HUES64 (cell line): ENCODE measurements around the gene PGBD2. TPM values are rescaled to one million over a fixed set of nuclear protein-coding genes. Genes with fewer than 3 reads are reported as not detected.

Source experiments
- H3K27ac ChIP-seq: 2 replicates; pipeline ENCODE4 v1.7.0; 2013; ENCODE audit warnings: low read depth, low read length, inconsistent platforms
- H3K27me3 ChIP-seq: 2 replicates; pipeline ENCODE4 v1.6.1; 2013; ENCODE audit warnings: mild to moderate bottlenecking, low read length; ENCODE audit not compliant: insufficient read depth
- H3K36me3 ChIP-seq: 2 replicates; pipeline ENCODE4 v1.6.1; 2013; ENCODE audit warnings: mild to moderate bottlenecking, low read length; ENCODE audit not compliant: insufficient read depth
- H3K4me1 ChIP-seq: 2 replicates; pipeline ENCODE4 v1.6.1; 2013; ENCODE audit warnings: mild to moderate bottlenecking, low read length, moderate library complexity; ENCODE audit not compliant: insufficient read depth
- H3K4me3 ChIP-seq: 2 replicates; pipeline ENCODE4 v1.5.1; 2013; ENCODE audit warnings: mild to moderate bottlenecking, low read length, moderate library complexity
- H3K9ac ChIP-seq: 2 replicates; pipeline ENCODE4 v1.6.1; 2013; ENCODE audit warnings: mild to moderate bottlenecking, low read depth, low read length
- H3K9me3 ChIP-seq: 2 replicates; pipeline ENCODE4 v1.6.1; 2013; ENCODE audit warnings: low read depth, low read length; ENCODE audit not compliant: insufficient read depth
- WGBS: fragments of 150-250, 120-280 bp; methylation state at CpG from one replicate; pipeline ENCODE4 v1.1.7; 2013; ENCODE audit warnings: missing lambda C conversion rate; 5-methylcytosine and 5-hydroxymethylcytosine counted together
- polyA plus RNA-seq, 2 experiments: library from polyadenylated mRNA; stranded (reverse); fragments of 50-300 nt; gene quantifications; one replicate each; pipeline ENCODE4 v1.2.3, GENCODE V29; 2013

PGBD2 gene, protein sequence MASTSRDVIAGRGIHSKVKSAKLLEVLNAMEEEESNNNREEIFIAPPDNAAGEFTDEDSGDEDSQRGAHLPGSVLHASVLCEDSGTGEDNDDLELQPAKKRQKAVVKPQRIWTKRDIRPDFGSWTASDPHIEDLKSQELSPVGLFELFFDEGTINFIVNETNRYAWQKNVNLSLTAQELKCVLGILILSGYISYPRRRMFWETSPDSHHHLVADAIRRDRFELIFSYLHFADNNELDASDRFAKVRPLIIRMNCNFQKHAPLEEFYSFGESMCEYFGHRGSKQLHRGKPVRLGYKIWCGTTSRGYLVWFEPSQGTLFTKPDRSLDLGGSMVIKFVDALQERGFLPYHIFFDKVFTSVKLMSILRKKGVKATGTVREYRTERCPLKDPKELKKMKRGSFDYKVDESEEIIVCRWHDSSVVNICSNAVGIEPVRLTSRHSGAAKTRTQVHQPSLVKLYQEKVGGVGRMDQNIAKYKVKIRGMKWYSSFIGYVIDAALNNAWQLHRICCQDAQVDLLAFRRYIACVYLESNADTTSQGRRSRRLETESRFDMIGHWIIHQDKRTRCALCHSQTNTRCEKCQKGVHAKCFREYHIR
- 4.4 TPM for polyA plus RNA-seq (2013, experiment 1 of 2)
- 4.1 TPM for polyA plus RNA-seq (2013, experiment 2 of 2)

- peak within 1 kb of the TSS; percentile 97 for H3K4me3 ChIP-seq
- H3K9ac ChIP-seq = peak within 1 kb of the TSS; percentile 99
- under 1% methylated on average over 69 of the region's 80 CpGs for WGBS
- H3K4me1 ChIP-seq = peaks cover 19% of the 10 kb centered on the region
- peaks cover 9% of the 10 kb centered on the region; the same call in 1 of the 2 replicates for H3K36me3 ChIP-seq
- H3K27ac ChIP-seq = peak within 1 kb of the TSS; percentile 99
- H3K9me3 ChIP-seq = no peaks in the 10 kb centered on the region
- no peaks in the 10 kb centered on the region for H3K27me3 ChIP-seq
Measured at GRCh38 chr1:248906009-248906752, at the start of gene PGBD2. Gene PGBD2 (plus strand): TSS chr1:248906235. CDS start chr1:248913863, 7,628 bp downstream.

DNA sequence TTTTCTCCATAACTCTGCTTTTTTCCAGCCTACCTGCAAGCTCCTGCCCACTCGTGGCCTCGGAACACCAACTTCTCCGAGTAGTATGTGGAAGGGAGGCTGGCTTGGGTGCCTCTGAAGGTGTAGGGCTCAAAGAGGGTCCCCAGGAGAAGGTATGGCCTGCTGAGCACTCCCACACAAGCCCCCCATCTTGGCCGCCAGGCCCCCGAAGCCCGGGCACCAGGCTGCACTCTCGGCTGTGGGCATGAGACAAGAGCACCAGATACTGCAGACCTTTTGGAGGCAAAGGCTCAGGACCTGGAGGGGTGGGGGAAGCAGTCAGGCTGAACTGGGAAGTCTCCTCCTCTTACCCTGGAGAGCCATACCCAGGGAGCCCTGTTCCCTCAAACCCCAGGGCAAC lies 48.8 kb upstream of the PGBD2 start:
- peaks cover 45% of the 10 kb centered on the region for H3K36me3 ChIP-seq
- 94% methylated on average over 7 of the region's 7 CpGs for WGBS
- peak overlapping the region; percentile 84 for H3K9ac ChIP-seq
- H3K27ac ChIP-seq = no peak overlapping the region
- no peaks in the 10 kb centered on the region for H3K9me3 ChIP-seq
- peaks cover 14% of the 10 kb centered on the region for H3K27me3 ChIP-seq
- peaks cover 13% of the 10 kb centered on the region; the same call in 1 of the 2 replicates for H3K4me1 ChIP-seq
- H3K4me3 ChIP-seq = peak overlapping the region; percentile 86

GRCh38 chr1:248857749-248858095 lies 48.3 kb upstream of the PGBD2 start:
- peak overlapping the region; percentile 84 for H3K9ac ChIP-seq
- peaks cover 19% of the 10 kb centered on the region for H3K27me3 ChIP-seq
- peaks cover 13% of the 10 kb centered on the region; the same call in 1 of the 2 replicates for H3K4me1 ChIP-seq
- peaks cover 40% of the 10 kb centered on the region for H3K36me3 ChIP-seq
- H3K9me3 ChIP-seq = no peaks in the 10 kb centered on the region
- H3K27ac ChIP-seq = peak overlapping the region; percentile 11; the same call in 1 of the 2 replicates
- WGBS = 17% methylated on average over 4 of the region's 4 CpGs
- H3K4me3 ChIP-seq = peak overlapping the region; percentile 86

- Histone ChIP-seq H3K4me3 (peak overlapping the region; percentile 86), H3K36me3 (peaks cover 35% of the 10 kb centered on the region), H3K9ac (peak overlapping the region; percentile 84), H3K4me1 (peaks cover 13% of the 10 kb centered on the region; the same call in 1 of the 2 replicates), H3K27me3 (peaks cover 25% of the 10 kb centered on the region), H3K27ac (peak overlapping the region; percentile 81), H3K9me3 (no peaks in the 10 kb centered on the region)
- WGBS = 2% methylated on average over 45 of the region's 45 CpGs
Measured at GRCh38 chr1:248858096-248858890, 47.7 kb upstream of the PGBD2 start.

GRCh38 chr1:248858891-248859889 lies 46.8 kb upstream of the PGBD2 start, which contains the start of gene ZNF692:
Gene ZNF692 (minus strand): TSS chr1:248859085. CDS start chr1:248858309, 776 bp downstream.
- Histone ChIP-seq H3K36me3 (peaks cover 26% of the 10 kb centered on the region), H3K4me3 (peak within 1 kb of the TSS; percentile 86), H3K27ac (peak within 1 kb of the TSS; percentile 81), H3K27me3 (peaks cover 34% of the 10 kb centered on the region), H3K9ac (peak within 1 kb of the TSS; percentile 84), H3K4me1 (peaks cover 19% of the 10 kb centered on the region; the same call in 1 of the 2 replicates), H3K9me3 (no peaks in the 10 kb centered on the region)
- 9% methylated on average over 62 of the region's 62 CpGs for WGBS

DNA sequence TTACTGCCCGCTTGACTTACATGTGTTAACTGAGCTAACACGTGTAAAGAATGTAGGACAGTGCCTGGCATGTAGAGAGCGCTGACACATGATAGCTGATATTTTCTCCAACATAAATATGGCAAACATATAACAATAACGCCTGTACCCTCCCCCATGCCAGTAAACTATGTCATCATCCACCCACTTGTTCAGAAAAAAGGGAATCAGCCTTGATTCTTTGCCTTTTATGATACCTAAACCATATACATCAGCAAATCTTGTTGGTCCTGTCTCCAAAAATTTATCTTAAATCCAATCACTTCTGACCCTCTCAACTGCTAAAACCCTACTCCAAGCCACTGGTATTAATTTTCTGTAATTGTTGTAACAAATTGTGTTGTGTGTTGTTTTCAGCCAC lies 46.0 kb upstream of the PGBD2 start:
- Histone ChIP-seq H3K27ac (no peak overlapping the region), H3K9ac (no peak overlapping the region), H3K4me3 (peak overlapping the region; percentile 86; the same call in 1 of the 2 replicates), H3K4me1 (peaks cover 19% of the 10 kb centered on the region; the same call in 1 of the 2 replicates), H3K9me3 (no peaks in the 10 kb centered on the region), H3K27me3 (peaks cover 42% of the 10 kb centered on the region), H3K36me3 (peaks cover 17% of the 10 kb centered on the region; the same call in 1 of the 2 replicates)
- WGBS = 94% methylated on average over 4 of the region's 4 CpGs

DNA sequence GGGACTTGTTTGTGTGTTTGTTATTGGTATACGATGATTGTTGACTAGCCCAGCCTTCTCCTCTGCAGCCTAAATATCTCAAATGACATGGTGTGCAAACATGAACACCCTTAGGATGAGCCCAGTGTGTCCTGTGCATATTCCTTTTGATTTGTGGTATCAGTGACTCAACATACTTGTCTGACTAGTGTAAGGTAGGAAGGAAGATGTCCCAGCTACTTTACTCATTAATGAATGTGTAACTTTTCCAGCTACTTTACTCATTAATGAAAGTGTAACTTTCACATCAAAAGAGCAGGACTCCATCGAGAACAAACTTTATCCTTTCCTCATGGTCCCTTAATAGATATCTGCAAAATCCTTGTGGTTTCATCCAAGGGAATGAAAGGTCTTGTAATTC lies 44.4 kb upstream of the PGBD2 start:
- H3K4me3 ChIP-seq = no peak overlapping the region
- WGBS = 86% methylated on average over 2 of the region's 2 CpGs

DNA sequence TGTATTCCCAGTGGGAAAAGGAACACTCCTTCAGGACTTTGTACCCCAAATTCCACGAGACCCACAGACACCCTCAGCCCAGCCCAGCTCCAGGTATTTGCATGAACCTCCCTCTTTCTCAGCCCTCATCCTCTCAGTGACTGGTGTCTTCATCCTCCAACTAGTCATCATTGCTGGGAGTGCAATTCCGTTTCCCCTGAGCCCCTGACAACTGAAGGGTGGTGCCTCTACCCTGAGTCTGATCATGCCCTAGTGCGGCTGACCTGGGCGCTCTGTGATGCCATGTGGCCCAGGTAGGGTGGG lies 43.4 kb upstream of the PGBD2 start:
- Histone ChIP-seq H3K27ac (no peak overlapping the region), H3K4me1 (peaks cover 11% of the 10 kb centered on the region; the same call in 1 of the 2 replicates), H3K36me3 (no peaks in the 10 kb centered on the region), H3K9ac (peak overlapping the region; percentile 47; the same call in 1 of the 2 replicates), H3K4me3 (peak overlapping the region; percentile 80), H3K9me3 (no peaks in the 10 kb centered on the region), H3K27me3 (peaks cover 44% of the 10 kb centered on the region)
- 23% methylated on average over 4 of the region's 4 CpGs for WGBS

More for the DNA sequence above, 44.4 kb upstream of the PGBD2 start:
- Histone ChIP-seq H3K9ac (no peak overlapping the region), H3K9me3 (no peaks in the 10 kb centered on the region), H3K27ac (no peak overlapping the region), H3K36me3 (0 out of 2 replicates have a peak, but pooled peaks cover 4% of the 10 kb centered on the region), H3K4me1 (peaks cover 19% of the 10 kb centered on the region; the same call in 1 of the 2 replicates), H3K27me3 (peaks cover 44% of the 10 kb centered on the region)

- H3K9me3 ChIP-seq = no peaks in the 10 kb centered on the region
- H3K27ac ChIP-seq = no peak overlapping the region
- H3K27me3 ChIP-seq = peaks cover 44% of the 10 kb centered on the region
- 8% methylated on average over 46 of the region's 46 CpGs for WGBS
- H3K4me1 ChIP-seq = peaks cover 10% of the 10 kb centered on the region; the same call in 1 of the 2 replicates
- peak overlapping the region; percentile 47 for H3K9ac ChIP-seq
- H3K36me3 ChIP-seq = no peaks in the 10 kb centered on the region
- H3K4me3 ChIP-seq = peak overlapping the region; percentile 80
Measured at GRCh38 chr1:248862998-248863881, 42.8 kb upstream of the PGBD2 start.
